GM18511 (cell line): Measurements from ENCODE around the gene DENND2A.
A peak's percentile ranks its signal among the peaks of the same experiment; 100 is the strongest.
"Not testable (repeated sequence)": the region's sequence is repeated elsewhere in the genome, so short reads cannot be mapped to it uniquely, and the experiment has no call there.

Source experiments
- ATAC-seq: cut with Tn5 transposase; IDR thresholded peaks from one replicate; pipeline ENCODE4 v1.9.1; 2021; ENCODE audit warnings: mild to moderate bottlenecking, moderate library complexity; ENCODE audit not compliant: unreplicated experiment

DENND2A gene

GRCh38 chr7:140557069-140557468, 83.5 kb downstream of the DENND2A start:
- no peak for ATAC-seq

- ATAC-seq, result not testable (repeated sequence)
Measured at GRCh38 chr7:140553236-140553635, 87.4 kb downstream of the DENND2A start.

GRCh38 chr7:140552240-140552679, 88.4 kb downstream of the DENND2A start:
- no peak for ATAC-seq

GRCh38 chr7:140551355-140552239, 89.0 kb downstream of the DENND2A start:
- ATAC-seq, result no peak

GRCh38 chr7:140546947-140547346, 93.7 kb downstream of the DENND2A start:
- ATAC-seq, result no peak

- ATAC-seq, result no peak
Measured at GRCh38 chr7:140544388-140544826, 96.2 kb downstream of the DENND2A start.

GRCh38 chr7:140542228-140542603, 98.4 kb downstream of the DENND2A start:
- no peak for ATAC-seq

GRCh38 chr7:140541513-140542227, 98.9 kb downstream of the DENND2A start:
- no peak for ATAC-seq

GRCh38 chr7:140541176-140541512, 99.5 kb downstream of the DENND2A start:
- no peak for ATAC-seq

- no peak for ATAC-seq
Measured at GRCh38 chr7:140540136-140540777, 100.4 kb downstream of the DENND2A start.

GRCh38 chr7:140539461-140539860, 101.2 kb downstream of the DENND2A start:
- no peak for ATAC-seq

- peak; percentile 71 for ATAC-seq
Measured at GRCh38 chr7:140537750-140538482, 102.7 kb downstream of the DENND2A start.

GRCh38 chr7:140534743-140535142, 105.9 kb downstream of the DENND2A start:
- ATAC-seq, result no peak

- no peak for ATAC-seq
Measured at GRCh38 chr7:140533394-140533872, 107.2 kb downstream of the DENND2A start.

GRCh38 chr7:140529428-140529827, 111.2 kb downstream of the DENND2A start:
- ATAC-seq, result not testable (repeated sequence)

GRCh38 chr7:140526787-140527664, 113.6 kb downstream of the DENND2A start:
- ATAC-seq, result no peak

GRCh38 chr7:140526214-140526613, 114.4 kb downstream of the DENND2A start:
- ATAC-seq, result peak; percentile 11

GRCh38 chr7:140525743-140526142, 114.9 kb downstream of the DENND2A start:
- peak; percentile 66 for ATAC-seq

- no peak for ATAC-seq
Measured at GRCh38 chr7:140521421-140521820, 119.2 kb downstream of the DENND2A start.

GRCh38 chr7:140519007-140519399, 121.6 kb downstream of the DENND2A start:
- ATAC-seq, result no peak
